Neural progenitor cell (in vitro differentiated cells): Measurements from ENCODE around the gene KCNIP1.

Experiments used
- CTCF ChIP-seq: fragments of 200-600 bp; sonication (generic); IDR thresholded peaks from 2 replicates; pipeline ENCODE4 v1.5.1; 2017; ENCODE audit warnings: antibody characterized with exemption, mild to moderate bottlenecking
- EZH2 ChIP-seq: fragments of 200-600 bp; sonication (generic); IDR thresholded peaks from 2 replicates; pipeline ENCODE4 v1.6.1; 2017; ENCODE audit warnings: antibody characterized with exemption, mild to moderate bottlenecking, moderate library complexity
- EZH2phosphoT487 ChIP-seq: fragments of 200-600 bp; sonication (generic); IDR thresholded peaks from 2 replicates; pipeline ENCODE4 v1.6.1; 2017; ENCODE audit warnings: antibody characterized with exemption

GRCh38 chr5:170656346-170656745 lies 152.5 kb downstream of the KCNIP1 start:
- no peak for TF ChIP-seq EZH2
- no peak for TF ChIP-seq CTCF
- no peak for TF ChIP-seq EZH2phosphoT487
